C4-2B (cell line): ENCODE measurements around the gene IDH3B.

Experiments
- H3K27ac ChIP-seq: fragments of 450-650 bp; 2 replicates; pipeline ENCODE4 v1.5.1; 2017
- ZFX ChIP-seq: fragments of 450-650 bp; IDR thresholded peaks from 2 replicates; pipeline ENCODE4 v1.6.1; 2017
- TF ChIP-seq, protein P1 (sequence below): fragments of 450-650 bp; conservative IDR thresholded peaks from 2 replicates; pipeline ENCODE4 v1.5.1; 2017; ENCODE audit warnings: mild to moderate bottlenecking

Gene IDH3B

GRCh38 chr20:2655331-2656116 lies 8.5 kb downstream of the IDH3B start:
- TF ChIP-seq ZFX, result no peak
- TF ChIP-seq, protein P1, sequence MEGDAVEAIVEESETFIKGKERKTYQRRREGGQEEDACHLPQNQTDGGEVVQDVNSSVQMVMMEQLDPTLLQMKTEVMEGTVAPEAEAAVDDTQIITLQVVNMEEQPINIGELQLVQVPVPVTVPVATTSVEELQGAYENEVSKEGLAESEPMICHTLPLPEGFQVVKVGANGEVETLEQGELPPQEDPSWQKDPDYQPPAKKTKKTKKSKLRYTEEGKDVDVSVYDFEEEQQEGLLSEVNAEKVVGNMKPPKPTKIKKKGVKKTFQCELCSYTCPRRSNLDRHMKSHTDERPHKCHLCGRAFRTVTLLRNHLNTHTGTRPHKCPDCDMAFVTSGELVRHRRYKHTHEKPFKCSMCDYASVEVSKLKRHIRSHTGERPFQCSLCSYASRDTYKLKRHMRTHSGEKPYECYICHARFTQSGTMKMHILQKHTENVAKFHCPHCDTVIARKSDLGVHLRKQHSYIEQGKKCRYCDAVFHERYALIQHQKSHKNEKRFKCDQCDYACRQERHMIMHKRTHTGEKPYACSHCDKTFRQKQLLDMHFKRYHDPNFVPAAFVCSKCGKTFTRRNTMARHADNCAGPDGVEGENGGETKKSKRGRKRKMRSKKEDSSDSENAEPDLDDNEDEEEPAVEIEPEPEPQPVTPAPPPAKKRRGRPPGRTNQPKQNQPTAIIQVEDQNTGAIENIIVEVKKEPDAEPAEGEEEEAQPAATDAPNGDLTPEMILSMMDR, result no peak
- no peak overlapping the region for H3K27ac ChIP-seq

DNA sequence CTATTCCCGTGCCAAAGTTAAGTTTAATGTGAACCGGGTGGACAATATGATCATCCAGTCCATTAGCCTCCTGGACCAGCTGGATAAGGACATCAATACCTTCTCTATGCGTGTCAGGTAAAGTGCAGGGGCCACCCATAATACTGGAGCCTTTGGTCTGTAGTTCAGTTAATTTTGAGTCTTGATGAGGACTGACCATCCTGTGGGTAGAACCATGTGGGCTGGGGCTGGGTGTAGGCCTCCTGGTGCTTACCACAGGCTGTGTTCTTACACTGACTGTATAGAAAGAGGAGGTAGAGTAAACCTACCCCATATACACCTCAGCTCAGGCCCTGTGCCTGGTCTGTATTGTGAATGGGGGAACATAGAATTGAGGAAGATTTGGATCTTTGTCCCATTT lies 9.2 kb downstream of the IDH3B start:
- TF ChIP-seq, protein P1, result no peak
- no peak for TF ChIP-seq ZFX
- peak overlapping the region; percentile 95 for H3K27ac ChIP-seq

- peak overlapping the region; percentile 95 for H3K27ac ChIP-seq
- TF ChIP-seq, protein P1, result no peak
- TF ChIP-seq ZFX, result no peak
Observed at GRCh38 chr20:2654384-2654822, 9.6 kb downstream of the IDH3B start.

GRCh38 chr20:2653556-2654383 lies 10.2 kb downstream of the IDH3B start:
- TF ChIP-seq, protein P1, result no peak
- no peak for TF ChIP-seq ZFX
- H3K27ac ChIP-seq, result peak overlapping the region; percentile 95

DNA sequence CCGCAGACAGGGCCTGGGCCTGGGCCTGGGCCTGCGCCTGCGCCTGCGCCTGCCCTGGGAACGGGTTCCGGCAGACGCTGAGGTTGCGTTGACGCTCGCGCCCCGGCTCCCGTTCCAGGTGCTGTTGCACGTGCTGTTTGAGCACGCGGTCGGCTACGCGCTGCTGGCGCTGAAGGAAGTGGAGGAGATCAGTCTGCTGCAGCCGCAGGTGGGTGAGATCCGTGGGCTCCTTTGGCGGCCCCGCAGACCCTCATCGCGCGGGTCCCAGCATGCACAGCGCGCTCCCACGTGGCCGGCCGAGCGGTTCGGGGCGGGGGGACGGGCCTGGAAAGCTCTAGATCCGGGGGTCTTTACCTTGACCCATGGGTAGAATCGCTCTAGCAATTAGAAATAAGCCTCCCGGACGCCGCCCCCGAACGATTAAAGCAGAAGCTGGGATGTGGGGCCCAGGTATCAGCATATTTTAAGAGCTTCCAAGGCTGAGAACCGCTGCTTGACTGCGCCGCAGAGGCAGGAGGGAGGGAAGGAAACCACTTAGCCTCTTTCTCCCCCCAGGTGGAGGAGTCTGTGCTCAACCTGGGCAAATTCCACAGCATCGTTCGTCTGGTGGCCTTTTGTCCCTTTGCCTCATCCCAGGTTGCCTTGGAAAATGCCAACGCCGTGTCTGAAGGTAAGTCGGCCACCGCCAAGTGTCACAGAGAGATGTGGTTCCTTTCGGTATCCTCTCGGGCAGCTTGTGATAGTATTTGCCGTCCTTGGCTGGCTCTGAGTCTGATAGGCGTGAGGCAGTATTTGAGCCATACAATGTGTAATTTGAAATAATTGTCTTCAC lies 11.1 kb downstream of the IDH3B start:
- peak; percentile 6; the same call in 1 of the 2 replicates for TF ChIP-seq ZFX
- TF ChIP-seq, protein P1, result no peak
- peak overlapping the region; percentile 95 for H3K27ac ChIP-seq

DNA sequence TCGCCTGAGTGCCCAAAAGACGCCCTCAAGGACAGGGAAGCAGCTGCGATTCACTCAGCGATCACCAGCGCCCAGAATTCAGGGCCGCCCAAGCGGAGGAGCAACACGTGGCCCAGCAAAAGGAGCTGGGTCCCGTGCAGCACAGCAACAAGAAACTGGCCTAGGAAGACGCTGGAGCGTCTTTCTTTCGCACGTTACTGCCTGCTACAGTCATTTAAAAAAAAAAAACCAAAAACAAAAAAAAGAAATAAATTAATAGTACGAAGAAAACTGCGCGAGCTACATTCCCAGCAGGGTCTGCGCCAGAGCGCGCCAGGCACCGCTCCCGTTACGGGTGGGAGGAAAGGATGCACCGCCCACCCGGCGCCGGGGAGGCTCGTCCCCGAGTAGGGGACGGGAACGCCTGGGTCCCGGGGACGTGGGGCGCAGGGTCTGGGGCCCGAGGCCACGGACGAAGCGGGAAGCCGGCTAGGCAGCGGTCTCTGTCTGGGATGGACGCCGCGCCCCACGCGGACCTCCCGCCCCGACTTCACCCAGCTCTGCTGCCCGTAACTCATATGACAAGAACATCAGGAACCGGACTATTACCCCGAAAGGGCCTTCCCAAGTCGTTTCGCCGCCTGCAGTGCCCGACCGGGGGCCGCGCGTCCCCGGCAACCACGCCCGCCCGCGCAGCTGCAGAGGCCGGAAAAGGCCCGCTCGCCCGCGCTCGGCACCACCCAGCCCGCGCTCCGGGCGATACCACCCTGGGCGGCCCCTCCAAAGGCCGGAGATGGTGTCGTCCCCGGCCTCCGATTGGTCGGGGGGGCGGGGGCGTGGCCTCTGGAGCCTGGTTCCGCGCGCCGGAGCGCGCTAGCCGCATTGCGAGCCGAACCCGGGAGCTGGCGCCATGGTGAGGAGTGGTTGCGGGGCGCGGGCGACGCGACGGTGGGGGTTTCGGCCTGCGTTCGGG lies 12.0 kb downstream of the IDH3B start, which contains the start of gene NOP56:
Gene NOP56, plus strand, starts transcription at position 861 of the 952 bp plus-strand sequence. Its CDS starts 29 bp downstream, at position 890.
- TF ChIP-seq, protein P1, result no peak
- TF ChIP-seq ZFX, result peak; percentile 66
- peak within 1 kb of the TSS; percentile 95 for H3K27ac ChIP-seq
